ENCODE results near the gene DCLRE1B. TPM values are rescaled to one million over a fixed set of nuclear protein-coding genes. Genes with fewer than 3 reads are reported as not detected.

DCLRE1B gene
- total and polyA plus RNA-seq, 9 of the 15 experiments (the other 6 are each of a cell fraction or from before 2014, with no cell fraction given) = 10.6 to 28.8 (median 17.2) TPM

GRCh38 chr1:113913887-113914664, 8.9 kb downstream of the DCLRE1B start (continued):
- TF ChIP-seq MGA (IDR thresholded peaks at IDR 0.05) (peak; percentile 73; the same call in 1 of the 2 replicates), ZNF444 (CRISPR knock-in tag; IDR thresholded peaks at IDR 0.05) (no peak), SMARCE1 (IDR thresholded peaks at IDR 0.05) (peak; percentile 99), PHF20 (IDR thresholded peaks at IDR 0.05; ENCODE audit: partially characterized antibody) (no peak), THAP7 (CRISPR knock-in tag; IDR thresholded peaks at IDR 0.05) (no peak), HDAC2 (IDR thresholded peaks at IDR 0.05) (peak; percentile 97; the same call in 1 of the 2 replicates), ZBTB1 (CRISPR knock-in tag; IDR thresholded peaks at IDR 0.05; ENCODE audit: borderline replicate concordance, low read depth) (no peak), PRMT5 (CRISPR knock-in tag; IDR thresholded peaks at IDR 0.05) (no peak), ZKSCAN3 (CRISPR knock-in tag; IDR thresholded peaks at IDR 0.05) (no peak), E2F1 (CRISPR knock-in tag; IDR thresholded peaks at IDR 0.05) (peak; percentile 53; the same call in 1 of the 2 replicates), ZNF239 (CRISPR knock-in tag; IDR thresholded peaks at IDR 0.05) (no peak), PHF8 (IDR thresholded peaks at IDR 0.05; ENCODE audit: borderline replicate concordance, low read length) (no peak), GATA2 (CRISPR knock-in tag; IDR thresholded peaks at IDR 0.05) (peak; percentile 99), MEF2A (IDR thresholded peaks at IDR 0.05; ENCODE audit: control insufficient read depth, low read depth, low read length) (no peak)

Data from K562 (cell line).